Measurements from ENCODE around the gene BLOC1S4.

The BLOC1S4 gene

GRCh38 chr4:6692379-6692778 lies 23.6 kb upstream of the BLOC1S4 start:
- no peak for DNase-seq (ENCODE audit: low spot score)

GRCh38 chr4:6692806-6693205 lies 23.2 kb upstream of the BLOC1S4 start:
- no peak for DNase-seq (ENCODE audit: low spot score)

GRCh38 chr4:6693231-6694176 lies 22.5 kb upstream of the BLOC1S4 start, which contains the start of gene S100P:
Gene S100P (plus strand): TSS chr4:6693878. CDS start chr4:6693933, 55 bp downstream.
- no peak for DNase-seq (ENCODE audit: low spot score)

GRCh38 chr4:6694177-6694901 lies 21.6 kb upstream of the BLOC1S4 start:
- DNase-seq (ENCODE audit: low spot score), result no peak

- DNase-seq (ENCODE audit: low spot score), result no peak
Measured at GRCh38 chr4:6695660-6696610, 20.0 kb upstream of the BLOC1S4 start.

- no peak for DNase-seq (ENCODE audit: low spot score)
Measured at GRCh38 chr4:6696611-6697010, 19.4 kb upstream of the BLOC1S4 start.

GRCh38 chr4:6697131-6697530 lies 18.8 kb upstream of the BLOC1S4 start:
- no peak for DNase-seq (ENCODE audit: low spot score)

GRCh38 chr4:6699388-6699787 lies 16.6 kb upstream of the BLOC1S4 start:
- no peak for DNase-seq (ENCODE audit: low spot score)

- DNase-seq (ENCODE audit: low spot score), result no peak
Measured at GRCh38 chr4:6699903-6700302, 16.1 kb upstream of the BLOC1S4 start.

- no peak for DNase-seq (ENCODE audit: low spot score)
Measured at GRCh38 chr4:6701371-6701770, 14.6 kb upstream of the BLOC1S4 start.

- DNase-seq (ENCODE audit: low spot score), result no peak
Measured at GRCh38 chr4:6702761-6703160, 13.2 kb upstream of the BLOC1S4 start.

- no peak for DNase-seq (ENCODE audit: low spot score)
Measured at GRCh38 chr4:6703786-6704185, 12.2 kb upstream of the BLOC1S4 start.

- DNase-seq (ENCODE audit: low spot score), result no peak
Measured at GRCh38 chr4:6705646-6706045, 10.3 kb upstream of the BLOC1S4 start.

- no peak for DNase-seq (ENCODE audit: low spot score)
Measured at GRCh38 chr4:6706173-6706572, 9.8 kb upstream of the BLOC1S4 start.

- DNase-seq (ENCODE audit: low spot score), result peak; percentile 95
Measured at GRCh38 chr4:6709230-6710114, 6.5 kb upstream of the BLOC1S4 start, which contains the start of gene MRFAP1L1. Gene MRFAP1L1 (minus strand): TSS chr4:6709865. CDS start chr4:6709629, 236 bp downstream.

GRCh38 chr4:6710282-6710681 lies 5.7 kb upstream of the BLOC1S4 start:
- DNase-seq (ENCODE audit: low spot score), result no peak

GRCh38 chr4:6710996-6711395 lies 5.0 kb upstream of the BLOC1S4 start:
- DNase-seq (ENCODE audit: low spot score), result no peak

- no peak for DNase-seq (ENCODE audit: low spot score)
Measured at GRCh38 chr4:6714954-6715353, 1.0 kb upstream of the BLOC1S4 start.

- no peak for DNase-seq (ENCODE audit: low spot score)
Measured at GRCh38 chr4:6715704-6716017, 313 bp upstream of the BLOC1S4 start.

- DNase-seq (ENCODE audit: low spot score), result no peak
Measured at GRCh38 chr4:6716958-6717655, 1.1 kb downstream of the BLOC1S4 start.
